Right lobe of liver (tissue), 4 donors: ENCODE data around the gene RHOT1.

Experiments
- CTCF ChIP-seq, 4 donors: fragments of 200-600 bp in 3 of 4; fragments of 450-650 bp in 1 of 4; IDR thresholded peaks; one replicate each; pipeline versions ENCODE4 v1.5.1 to v1.8.0; 2016 to 2022; ENCODE audit warnings: antibody characterized with exemption in 4 of 4, mild to moderate bottlenecking in 2 of 4
- POLR2A ChIP-seq: fragments of 450-650 bp; IDR thresholded peaks from one replicate; pipeline ENCODE4 v1.6.1; 2017; ENCODE audit warnings: antibody characterized with exemption, mild to moderate bottlenecking
- donor health status: DM: no; HTN: no; CAD: no.
- donor health status: DM: no; HTN: no; CAD: no.
- donor health status: DM: no; HTN: yes; CAD: no.

GRCh38 chr17:32268734-32269288 is 126.5 kb downstream of the RHOT1 start:
- TF ChIP-seq CTCF (IDR thresholded peaks at IDR 0.05) = no peak
- no peak for TF ChIP-seq POLR2A
